Measurements from ENCODE around the gene TMEM144.

Gene TMEM144

GRCh38 chr4:158295053-158295452, 84.8 kb downstream of the TMEM144 start:
- Histone ChIP-seq H3K36me3 (ENCODE audit: insufficient read depth, low read length) (no peaks in the 10 kb centered on the region), H3K4me3 (ENCODE audit: low read depth, low read length) (no peak overlapping the region), H2AFZ (ENCODE audit: low read length, unreplicated experiment) (no peak overlapping the region), H3K27me3 (ENCODE audit: insufficient read depth, low read length) (no peaks in the 10 kb centered on the region), H3K27ac (ENCODE audit: low read depth, low read length) (no peak overlapping the region), H3K79me2 (ENCODE audit: control insufficient read depth, insufficient read depth, low read length, unreplicated experiment) (no peaks in the 10 kb centered on the region), H3K4me1 (ENCODE audit: control insufficient read depth, insufficient read depth, low read length, unreplicated experiment) (no peaks in the 10 kb centered on the region)

GRCh38 chr4:158297866-158298265, 87.6 kb downstream of the TMEM144 start:
- no peaks in the 10 kb centered on the region for H3K36me3 ChIP-seq (ENCODE audit: insufficient read depth, low read length)
- H2AFZ ChIP-seq (ENCODE audit: low read length, unreplicated experiment): no peak overlapping the region
- H3K79me2 ChIP-seq (ENCODE audit: control insufficient read depth, insufficient read depth, low read length, unreplicated experiment): no peaks in the 10 kb centered on the region
- no peak overlapping the region for H3K4me3 ChIP-seq (ENCODE audit: low read depth, low read length)
- peaks cover 11% of the 10 kb centered on the region for H3K4me1 ChIP-seq (ENCODE audit: control insufficient read depth, insufficient read depth, low read length, unreplicated experiment)
- H3K27ac ChIP-seq (ENCODE audit: low read depth, low read length): no peak overlapping the region
- no peaks in the 10 kb centered on the region for H3K27me3 ChIP-seq (ENCODE audit: insufficient read depth, low read length)

- H2AFZ ChIP-seq (ENCODE audit: low read length, unreplicated experiment): no peak overlapping the region
- H3K79me2 ChIP-seq (ENCODE audit: control insufficient read depth, insufficient read depth, low read length, unreplicated experiment): no peaks in the 10 kb centered on the region
- H3K27ac ChIP-seq (ENCODE audit: low read depth, low read length): no peak overlapping the region
- H3K27me3 ChIP-seq (ENCODE audit: insufficient read depth, low read length): no peaks in the 10 kb centered on the region
- peaks cover 11% of the 10 kb centered on the region for H3K4me1 ChIP-seq (ENCODE audit: control insufficient read depth, insufficient read depth, low read length, unreplicated experiment)
- H3K4me3 ChIP-seq (ENCODE audit: low read depth, low read length): no peak overlapping the region
- no peaks in the 10 kb centered on the region for H3K36me3 ChIP-seq (ENCODE audit: insufficient read depth, low read length)
Measured at GRCh38 chr4:158299459-158300007, 89.2 kb downstream of the TMEM144 start.

- H3K4me3 ChIP-seq (ENCODE audit: low read depth, low read length): no peak overlapping the region
- no peak overlapping the region for H3K27ac ChIP-seq (ENCODE audit: low read depth, low read length)
- H3K79me2 ChIP-seq (ENCODE audit: control insufficient read depth, insufficient read depth, low read length, unreplicated experiment): no peaks in the 10 kb centered on the region
- no peaks in the 10 kb centered on the region for H3K27me3 ChIP-seq (ENCODE audit: insufficient read depth, low read length)
- peaks cover 11% of the 10 kb centered on the region for H3K4me1 ChIP-seq (ENCODE audit: control insufficient read depth, insufficient read depth, low read length, unreplicated experiment)
- no peaks in the 10 kb centered on the region for H3K36me3 ChIP-seq (ENCODE audit: insufficient read depth, low read length)
- H2AFZ ChIP-seq (ENCODE audit: low read length, unreplicated experiment): no peak overlapping the region
Measured at GRCh38 chr4:158300012-158300411, 89.7 kb downstream of the TMEM144 start.

- H3K79me2 ChIP-seq (ENCODE audit: control insufficient read depth, insufficient read depth, low read length, unreplicated experiment): no peaks in the 10 kb centered on the region
- H2AFZ ChIP-seq (ENCODE audit: low read length, unreplicated experiment): peak overlapping the region; percentile 70
- no peak overlapping the region for H3K4me3 ChIP-seq (ENCODE audit: low read depth, low read length)
- no peaks in the 10 kb centered on the region for H3K27me3 ChIP-seq (ENCODE audit: insufficient read depth, low read length)
- peaks cover 11% of the 10 kb centered on the region for H3K4me1 ChIP-seq (ENCODE audit: control insufficient read depth, insufficient read depth, low read length, unreplicated experiment)
- no peak overlapping the region for H3K27ac ChIP-seq (ENCODE audit: low read depth, low read length)
- no peaks in the 10 kb centered on the region for H3K36me3 ChIP-seq (ENCODE audit: insufficient read depth, low read length)
Measured at GRCh38 chr4:158302076-158302866, 92.0 kb downstream of the TMEM144 start.

GRCh38 chr4:158304694-158305093, 94.4 kb downstream of the TMEM144 start:
- Histone ChIP-seq H3K27me3 (ENCODE audit: insufficient read depth, low read length) (no peaks in the 10 kb centered on the region), H3K4me3 (ENCODE audit: low read depth, low read length) (no peak overlapping the region), H3K27ac (ENCODE audit: low read depth, low read length) (no peak overlapping the region), H2AFZ (ENCODE audit: low read length, unreplicated experiment) (no peak overlapping the region), H3K79me2 (ENCODE audit: control insufficient read depth, insufficient read depth, low read length, unreplicated experiment) (no peaks in the 10 kb centered on the region), H3K36me3 (ENCODE audit: insufficient read depth, low read length) (no peaks in the 10 kb centered on the region), H3K4me1 (ENCODE audit: control insufficient read depth, insufficient read depth, low read length, unreplicated experiment) (peaks cover 11% of the 10 kb centered on the region)
